HG03469 (cell line): ENCODE results near the gene INTS15.
A peak's percentile ranks its signal among the peaks of the same experiment; 100 is the strongest.
"Not testable (repeated sequence)": the region's sequence is repeated elsewhere in the genome, so short reads cannot be mapped to it uniquely, and the experiment has no call there.

Source experiments
- ATAC-seq: cut with Tn5 transposase; IDR thresholded peaks from one replicate; pipeline ENCODE4 v1.9.1; 2021; ENCODE audit warnings: mild to moderate bottlenecking, moderate library complexity, moderate number of reproducible peaks; ENCODE audit not compliant: unreplicated experiment

Gene INTS15

GRCh38 chr7:6576867-6577368, 12.9 kb upstream of the INTS15 start:
- not testable (repeated sequence) for ATAC-seq

- ATAC-seq: peak; percentile 90
These were observed 12.3 kb upstream of the INTS15 start, which contains the start of gene ZDHHC4 for GRCh38 chr7:6577369-6578113. Gene ZDHHC4 (plus strand): TSS chr7:6577454. CDS start chr7:6580562, 3,108 bp downstream.

- no peak for ATAC-seq
These were observed 11.4 kb upstream of the INTS15 start for GRCh38 chr7:6578114-6579084.

- no peak for ATAC-seq
These were observed 10.4 kb upstream of the INTS15 start for GRCh38 chr7:6579446-6579845.

DNA sequence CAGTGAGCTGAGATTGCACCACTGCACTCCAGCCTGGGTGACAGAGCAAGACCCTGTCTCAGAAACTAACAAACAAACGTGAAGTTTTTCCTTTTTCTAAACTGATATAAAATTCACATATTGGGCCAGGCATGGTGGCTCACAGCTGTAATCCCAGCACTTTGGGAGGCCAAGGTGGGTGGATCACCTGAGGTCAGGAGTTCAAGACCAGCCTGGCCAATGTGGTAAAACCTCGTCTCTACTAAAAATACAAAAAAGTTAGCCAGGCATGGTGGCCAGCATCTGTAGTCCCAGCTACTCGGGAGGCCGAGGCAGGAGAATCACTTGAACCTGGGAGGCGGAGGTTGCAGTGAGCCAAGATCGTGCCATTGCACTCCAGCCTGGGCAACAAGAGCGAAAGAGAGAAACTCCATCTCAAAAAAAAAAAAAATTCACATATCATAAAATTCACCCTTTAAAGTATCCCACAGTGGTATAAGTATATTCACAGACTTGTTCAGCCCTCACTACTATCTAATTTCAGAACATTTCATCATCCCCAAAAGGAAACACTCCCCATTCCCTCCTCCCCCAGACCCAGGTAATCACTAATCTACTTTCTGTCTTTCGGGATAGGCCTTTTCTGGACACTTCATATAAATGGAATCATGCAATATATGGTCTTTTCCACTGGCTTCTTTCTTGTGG, 3.9 kb upstream of the INTS15 start:
- not testable (repeated sequence) for ATAC-seq

GRCh38 chr7:6588566-6588965, 1.3 kb upstream of the INTS15 start:
- no peak for ATAC-seq

- no peak for ATAC-seq
These were observed 531 bp upstream of the INTS15 start for GRCh38 chr7:6589151-6589828.

DNA sequence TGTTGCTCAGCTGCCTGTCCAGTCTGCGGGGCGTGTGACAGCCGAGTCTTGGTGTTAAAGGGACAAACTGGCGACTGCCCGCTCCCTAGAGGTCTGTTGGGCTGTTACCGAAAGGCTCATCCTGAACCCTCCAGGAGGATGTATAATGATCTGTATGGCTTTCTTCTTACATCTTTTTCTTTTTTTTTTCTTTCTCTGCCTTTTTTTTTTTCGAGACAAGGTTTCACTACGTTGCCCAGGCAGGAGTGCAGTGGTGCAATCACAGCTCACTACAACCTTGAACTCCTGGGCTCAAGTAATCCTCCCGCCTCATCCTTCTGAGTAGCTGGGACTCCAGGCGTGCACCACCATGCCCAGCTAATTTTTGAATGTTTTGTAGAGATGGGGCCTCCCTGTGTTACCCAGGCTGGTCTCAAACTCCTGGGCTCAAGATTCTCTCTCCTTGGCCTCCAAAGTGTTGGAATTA, 857 bp downstream of the INTS15 start:
- ATAC-seq: peak; percentile 10

DNA sequence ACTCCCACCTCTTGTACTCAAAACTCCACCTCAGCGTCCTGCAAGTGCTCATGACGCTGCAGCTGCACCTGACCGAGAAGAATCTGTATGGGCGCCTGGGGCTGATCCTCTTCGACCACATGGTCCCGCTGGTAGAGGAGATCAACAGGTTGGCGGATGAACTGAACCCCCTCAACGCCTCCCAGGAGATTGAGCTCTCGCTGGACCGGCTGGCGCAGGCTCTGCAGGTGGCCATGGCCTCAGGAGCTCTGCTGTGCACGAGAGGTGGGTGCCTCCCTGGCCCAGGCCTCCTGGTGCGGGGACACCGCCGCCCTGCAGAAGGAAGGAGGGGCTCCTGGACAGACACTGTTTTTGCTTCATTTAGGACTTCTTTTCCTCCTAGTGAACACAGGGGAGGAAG, 10.3 kb downstream of the INTS15 start:
- no peak for ATAC-seq

- no peak for ATAC-seq
These were observed 14.6 kb downstream of the INTS15 start for GRCh38 chr7:6604458-6604857.

- no peak for ATAC-seq
These were observed 17.2 kb downstream of the INTS15 start for GRCh38 chr7:6606866-6607583.

- ATAC-seq: no peak
These were observed 17.8 kb downstream of the INTS15 start for GRCh38 chr7:6607651-6608051.

DNA sequence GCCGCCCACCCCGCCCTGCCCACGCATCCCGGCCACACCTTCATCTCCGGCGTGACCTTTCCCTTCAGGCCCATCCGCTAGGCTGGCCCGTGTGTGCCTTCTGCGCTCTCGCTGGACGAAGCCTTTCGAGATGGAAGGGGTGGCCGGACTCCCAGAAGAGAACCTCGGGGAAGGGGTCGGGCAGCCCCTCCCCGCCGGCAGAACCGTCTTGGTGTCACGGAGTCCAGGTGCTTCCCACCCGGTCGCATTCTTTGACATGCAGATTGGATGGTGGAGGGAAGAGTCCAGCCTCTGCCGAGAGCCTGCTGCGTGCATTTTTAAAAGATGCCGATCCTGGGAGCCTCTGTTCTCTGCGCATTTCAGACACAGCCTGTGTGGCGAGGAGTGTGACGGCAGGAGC, 18.3 kb downstream of the INTS15 start:
- no peak for ATAC-seq

DNA sequence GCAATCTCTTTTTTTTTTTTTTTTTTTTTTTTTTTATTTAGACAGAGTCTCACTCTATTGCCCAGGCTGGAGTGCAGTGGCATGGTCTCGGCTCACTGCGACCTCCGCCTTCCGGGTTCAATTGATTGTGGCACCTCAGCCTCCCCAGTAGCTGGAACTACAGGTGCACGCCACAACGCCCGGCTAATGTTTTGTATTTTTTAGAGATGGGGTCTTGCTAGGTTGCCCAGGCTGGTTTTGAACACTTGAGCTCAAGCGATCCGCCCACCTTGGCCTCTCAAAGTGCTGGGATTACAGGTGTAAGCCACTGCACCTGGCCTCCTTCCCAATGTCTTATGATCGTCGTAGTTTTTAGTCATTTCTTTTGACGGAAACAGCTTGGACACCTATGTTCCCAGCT, 19.0 kb downstream of the INTS15 start:
- no peak for ATAC-seq

- ATAC-seq: no peak
These were observed 23.0 kb downstream of the INTS15 start for GRCh38 chr7:6612819-6613218.

DNA sequence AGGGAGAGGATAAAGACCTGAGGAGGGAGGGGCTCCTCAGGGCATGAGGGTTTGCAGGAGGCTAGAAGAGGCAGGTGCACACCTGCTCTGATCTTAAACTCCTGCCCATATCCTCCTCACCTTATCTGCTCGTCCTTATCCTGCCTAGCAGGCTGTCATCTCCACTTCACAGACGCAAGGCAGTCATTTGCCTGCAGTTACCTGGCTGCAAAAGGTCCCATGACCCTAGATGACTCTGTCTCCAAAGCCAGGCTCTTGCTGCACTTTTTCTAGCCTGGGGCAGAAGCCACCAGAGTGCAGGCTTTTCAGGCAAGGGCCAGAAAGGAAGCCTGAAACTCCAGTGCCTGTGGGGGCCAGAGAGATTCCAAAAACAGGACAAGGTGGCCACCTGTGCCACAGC, 23.9 kb downstream of the INTS15 start:
- ATAC-seq: no peak

- no peak for ATAC-seq
These were observed 25.3 kb downstream of the INTS15 start, which contains the start of gene ZNF853 for GRCh38 chr7:6614953-6615722. Gene ZNF853 (plus strand): TSS chr7:6615610. CDS start chr7:6616175, 565 bp downstream.

DNA sequence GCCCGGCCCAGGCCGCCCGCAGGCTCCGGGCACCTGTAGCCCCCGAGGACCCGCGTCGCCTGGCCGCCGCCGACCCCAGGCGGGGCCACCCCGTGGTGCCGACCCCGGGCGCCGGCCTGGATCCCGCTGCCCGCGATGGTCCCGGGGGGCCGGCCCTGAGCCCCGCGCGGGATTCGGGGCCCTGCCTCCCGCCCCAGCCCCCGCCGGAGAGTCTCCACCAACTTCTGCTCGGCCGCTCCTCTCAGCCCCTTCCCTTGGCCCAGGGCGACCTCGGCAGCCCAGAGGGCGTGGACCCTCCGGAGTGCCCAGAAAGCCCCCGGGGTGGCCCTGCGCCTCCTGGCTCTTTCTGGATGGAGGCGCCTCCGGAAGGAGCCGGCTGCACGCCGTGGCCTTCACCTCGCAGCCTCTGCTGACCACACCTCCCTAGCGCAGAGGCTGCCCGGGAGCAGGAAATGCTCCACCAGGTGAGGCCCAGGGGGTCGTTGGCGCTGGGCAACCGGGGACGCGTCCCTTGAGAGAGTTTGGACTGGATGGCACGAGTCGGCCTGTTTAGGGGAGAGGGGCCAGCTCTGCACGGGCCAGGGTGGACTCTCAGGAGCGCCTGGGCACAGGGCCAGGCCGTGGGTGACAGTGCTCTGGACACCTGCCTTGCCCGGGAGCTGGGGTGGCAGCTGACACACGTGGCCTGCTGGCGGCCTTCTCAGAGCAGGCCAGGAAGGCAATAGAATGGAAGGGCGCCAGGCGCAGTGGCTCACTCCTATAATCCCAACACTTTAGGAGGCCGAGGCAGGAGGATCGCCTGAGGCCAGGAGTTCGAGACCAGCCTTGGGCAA, 26.1 kb downstream of the INTS15 start:
- no peak for ATAC-seq
